Measurements from ENCODE around the gene NHEJ1. TPM values are rescaled to one million over a fixed set of nuclear protein-coding genes. Genes with fewer than 3 reads are reported as not detected.

NHEJ1 gene
- total and polyA plus RNA-seq, 2 of the 13 experiments (the other 11 are each of a cell fraction or from before 2014, with no cell fraction given), result 30.0 to 30.7 TPM

DNA sequence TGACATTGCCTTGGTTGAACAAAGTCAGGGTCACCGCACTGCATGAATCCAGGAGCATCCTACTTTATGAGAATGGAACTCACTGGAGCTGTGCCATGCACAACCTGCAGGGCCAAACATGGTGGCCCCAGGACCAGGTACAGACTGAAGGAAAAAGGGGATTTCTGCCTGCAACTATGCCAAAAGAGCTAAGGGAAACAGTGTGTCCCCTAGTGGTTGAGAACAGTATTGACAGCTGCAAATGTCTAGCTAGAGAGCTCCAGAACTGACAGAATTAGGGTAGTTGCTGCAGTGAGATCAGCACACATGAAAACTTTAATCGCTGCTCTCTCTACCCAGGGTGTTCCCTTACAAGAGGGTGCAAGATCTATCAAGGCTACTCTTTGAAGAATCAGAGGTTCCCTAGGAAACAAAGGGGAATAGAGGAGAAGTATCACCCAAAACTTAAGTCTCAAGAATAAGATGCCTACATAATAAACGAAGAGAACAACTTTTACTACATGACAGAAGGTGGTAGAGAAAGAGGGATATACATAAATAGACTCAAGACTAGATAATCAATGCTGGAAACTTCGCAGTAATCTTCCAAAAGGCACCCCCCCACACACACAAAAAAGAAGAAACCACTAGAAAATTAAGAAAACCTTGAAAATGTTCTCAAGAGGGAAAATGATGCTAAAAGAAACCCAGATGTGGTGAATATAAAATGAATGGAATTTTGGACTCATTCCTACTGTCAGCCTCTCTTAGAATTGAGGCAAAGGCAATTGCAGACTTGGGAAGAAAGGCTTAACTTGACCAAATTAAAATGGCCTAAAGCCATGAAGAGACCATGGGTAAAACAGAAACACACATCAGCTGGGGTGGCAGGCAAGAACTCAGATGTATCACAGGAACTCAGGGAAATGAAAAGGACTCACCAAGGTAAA is 56.2 kb downstream of the NHEJ1 start (continued):
- no peak for TF ChIP-seq ZSCAN9 (CRISPR knock-in tag; IDR thresholded peaks at IDR 0.05; ENCODE audit: borderline replicate concordance)
- TF ChIP-seq KLF16 (CRISPR knock-in tag; IDR thresholded peaks at IDR 0.05), result peak in 1 of 2 experiments; percentile 30; a peak in 1 of 4 replicates
- peak; percentile 47 for TF ChIP-seq FOXA3 (CRISPR knock-in tag; IDR thresholded peaks at IDR 0.05)
- TF ChIP-seq, protein P1, sequence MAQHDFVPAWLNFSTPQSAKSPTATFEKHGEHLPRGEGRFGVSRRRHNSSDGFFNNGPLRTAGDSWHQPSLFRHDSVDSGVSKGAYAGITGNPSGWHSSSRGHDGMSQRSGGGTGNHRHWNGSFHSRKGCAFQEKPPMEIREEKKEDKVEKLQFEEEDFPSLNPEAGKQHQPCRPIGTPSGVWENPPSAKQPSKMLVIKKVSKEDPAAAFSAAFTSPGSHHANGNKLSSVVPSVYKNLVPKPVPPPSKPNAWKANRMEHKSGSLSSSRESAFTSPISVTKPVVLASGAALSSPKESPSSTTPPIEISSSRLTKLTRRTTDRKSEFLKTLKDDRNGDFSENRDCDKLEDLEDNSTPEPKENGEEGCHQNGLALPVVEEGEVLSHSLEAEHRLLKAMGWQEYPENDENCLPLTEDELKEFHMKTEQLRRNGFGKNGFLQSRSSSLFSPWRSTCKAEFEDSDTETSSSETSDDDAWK (CRISPR knock-in tag; IDR thresholded peaks at IDR 0.05), result no peak
- TF ChIP-seq, protein P2, sequence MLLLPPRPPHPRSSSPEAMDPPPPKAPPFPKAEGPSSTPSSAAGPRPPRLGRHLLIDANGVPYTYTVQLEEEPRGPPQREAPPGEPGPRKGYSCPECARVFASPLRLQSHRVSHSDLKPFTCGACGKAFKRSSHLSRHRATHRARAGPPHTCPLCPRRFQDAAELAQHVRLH (CRISPR knock-in tag; IDR thresholded peaks at IDR 0.05; ENCODE audit: borderline replicate concordance, low read depth), result 0 out of 2 replicates have a peak, but pooled peaks have one; percentile 22
- peak; percentile 90 for TF ChIP-seq SMC3 (IDR thresholded peaks at IDR 0.05; ENCODE audit: low read length)
- TF ChIP-seq KDM1A (CRISPR knock-in tag; IDR thresholded peaks at IDR 0.05), result 0 out of 2 replicates have a peak, but pooled peaks have one; percentile 35
- TF ChIP-seq ETV5 (CRISPR knock-in tag; IDR thresholded peaks at IDR 0.05; ENCODE audit: borderline replicate concordance), result 0 out of 2 replicates have a peak, but pooled peaks have one; percentile 21
- TF ChIP-seq FOXK1 (CRISPR knock-in tag; IDR thresholded peaks at IDR 0.05; ENCODE audit: borderline replicate concordance, low read depth), result peak; percentile 16; the same call in 1 of the 2 replicates
- no peak for TF ChIP-seq HOXA9 (CRISPR knock-in tag; IDR thresholded peaks at IDR 0.05; ENCODE audit: borderline replicate concordance)
- TF ChIP-seq ZNF839 (CRISPR knock-in tag; IDR thresholded peaks at IDR 0.05; ENCODE audit: borderline replicate concordance), result no peak
- peak; percentile 31; the same call in 1 of the 2 replicates for TF ChIP-seq SAP130 (CRISPR knock-in tag; IDR thresholded peaks at IDR 0.05; ENCODE audit: low read depth)
- TF ChIP-seq, protein P3, sequence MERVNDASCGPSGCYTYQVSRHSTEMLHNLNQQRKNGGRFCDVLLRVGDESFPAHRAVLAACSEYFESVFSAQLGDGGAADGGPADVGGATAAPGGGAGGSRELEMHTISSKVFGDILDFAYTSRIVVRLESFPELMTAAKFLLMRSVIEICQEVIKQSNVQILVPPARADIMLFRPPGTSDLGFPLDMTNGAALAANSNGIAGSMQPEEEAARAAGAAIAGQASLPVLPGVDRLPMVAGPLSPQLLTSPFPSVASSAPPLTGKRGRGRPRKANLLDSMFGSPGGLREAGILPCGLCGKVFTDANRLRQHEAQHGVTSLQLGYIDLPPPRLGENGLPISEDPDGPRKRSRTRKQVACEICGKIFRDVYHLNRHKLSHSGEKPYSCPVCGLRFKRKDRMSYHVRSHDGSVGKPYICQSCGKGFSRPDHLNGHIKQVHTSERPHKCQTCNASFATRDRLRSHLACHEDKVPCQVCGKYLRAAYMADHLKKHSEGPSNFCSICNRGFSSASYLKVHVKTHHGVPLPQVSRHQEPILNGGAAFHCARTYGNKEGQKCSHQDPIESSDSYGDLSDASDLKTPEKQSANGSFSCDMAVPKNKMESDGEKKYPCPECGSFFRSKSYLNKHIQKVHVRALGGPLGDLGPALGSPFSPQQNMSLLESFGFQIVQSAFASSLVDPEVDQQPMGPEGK (CRISPR knock-in tag; IDR thresholded peaks at IDR 0.05), result peak; percentile 35; the same call in 1 of the 2 replicates
- TF ChIP-seq, protein P4, sequence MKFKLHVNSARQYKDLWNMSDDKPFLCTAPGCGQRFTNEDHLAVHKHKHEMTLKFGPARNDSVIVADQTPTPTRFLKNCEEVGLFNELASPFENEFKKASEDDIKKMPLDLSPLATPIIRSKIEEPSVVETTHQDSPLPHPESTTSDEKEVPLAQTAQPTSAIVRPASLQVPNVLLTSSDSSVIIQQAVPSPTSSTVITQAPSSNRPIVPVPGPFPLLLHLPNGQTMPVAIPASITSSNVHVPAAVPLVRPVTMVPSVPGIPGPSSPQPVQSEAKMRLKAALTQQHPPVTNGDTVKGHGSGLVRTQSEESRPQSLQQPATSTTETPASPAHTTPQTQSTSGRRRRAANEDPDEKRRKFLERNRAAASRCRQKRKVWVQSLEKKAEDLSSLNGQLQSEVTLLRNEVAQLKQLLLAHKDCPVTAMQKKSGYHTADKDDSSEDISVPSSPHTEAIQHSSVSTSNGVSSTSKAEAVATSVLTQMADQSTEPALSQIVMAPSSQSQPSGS (CRISPR knock-in tag; IDR thresholded peaks at IDR 0.05), result no peak
- TF ChIP-seq, protein P5, sequence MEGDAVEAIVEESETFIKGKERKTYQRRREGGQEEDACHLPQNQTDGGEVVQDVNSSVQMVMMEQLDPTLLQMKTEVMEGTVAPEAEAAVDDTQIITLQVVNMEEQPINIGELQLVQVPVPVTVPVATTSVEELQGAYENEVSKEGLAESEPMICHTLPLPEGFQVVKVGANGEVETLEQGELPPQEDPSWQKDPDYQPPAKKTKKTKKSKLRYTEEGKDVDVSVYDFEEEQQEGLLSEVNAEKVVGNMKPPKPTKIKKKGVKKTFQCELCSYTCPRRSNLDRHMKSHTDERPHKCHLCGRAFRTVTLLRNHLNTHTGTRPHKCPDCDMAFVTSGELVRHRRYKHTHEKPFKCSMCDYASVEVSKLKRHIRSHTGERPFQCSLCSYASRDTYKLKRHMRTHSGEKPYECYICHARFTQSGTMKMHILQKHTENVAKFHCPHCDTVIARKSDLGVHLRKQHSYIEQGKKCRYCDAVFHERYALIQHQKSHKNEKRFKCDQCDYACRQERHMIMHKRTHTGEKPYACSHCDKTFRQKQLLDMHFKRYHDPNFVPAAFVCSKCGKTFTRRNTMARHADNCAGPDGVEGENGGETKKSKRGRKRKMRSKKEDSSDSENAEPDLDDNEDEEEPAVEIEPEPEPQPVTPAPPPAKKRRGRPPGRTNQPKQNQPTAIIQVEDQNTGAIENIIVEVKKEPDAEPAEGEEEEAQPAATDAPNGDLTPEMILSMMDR (CRISPR knock-in tag; IDR thresholded peaks at IDR 0.05), result peak; percentile 84
- 0 out of 2 replicates have a peak, but pooled peaks have one; percentile 19 for TF ChIP-seq ZBTB7B (CRISPR knock-in tag; IDR thresholded peaks at IDR 0.05)
- TF ChIP-seq STAG1 (CRISPR knock-in tag; IDR thresholded peaks at IDR 0.05), result peak; percentile 75
- peak; percentile 78 for TF ChIP-seq XRCC5 (optimal IDR thresholded peaks at IDR 0.05; ENCODE audit: low read length)
- peak; percentile 31; the same call in 1 of the 2 replicates for TF ChIP-seq HNF4A (CRISPR knock-in tag; IDR thresholded peaks at IDR 0.05)
- 0 out of 2 replicates have a peak, but pooled peaks have one; percentile 14 for TF ChIP-seq THAP11 (CRISPR knock-in tag; IDR thresholded peaks at IDR 0.05)
- 0 out of 2 replicates have a peak, but pooled peaks have one; percentile 18 for TF ChIP-seq RXRB (CRISPR knock-in tag; IDR thresholded peaks at IDR 0.05; ENCODE audit: borderline replicate concordance)
- TF ChIP-seq FOSL2 (CRISPR knock-in tag; IDR thresholded peaks at IDR 0.05), result 0 out of 2 replicates have a peak, but pooled peaks have one; percentile 6
- no peak for TF ChIP-seq RFX5 (IDR thresholded peaks at IDR 0.05; ENCODE audit: low read depth, low read length)

Measured in HepG2 (cell line).